HepG2 (cell line): ENCODE results near the gene PHKG1. TPM values are rescaled to one million over a fixed set of nuclear protein-coding genes. Genes with fewer than 3 reads are reported as not detected.

Experiments used
- BRCA1 ChIP-seq: sonication (generic); formaldehyde crosslinking; IDR thresholded peaks from 2 replicates; pipeline ENCODE4 v1.4.0; 2020; ENCODE audit warnings: missing genetic modification reagents
- CBX2 ChIP-seq, 2 experiments: fragments of 200-600 bp in 1 of 2; sonication (generic); formaldehyde crosslinking in 1 of 2; IDR thresholded peaks; 2 replicates each; pipeline versions ENCODE4 v1.7.0 to v1.8.1; 2018 to 2022; ENCODE audit warnings: low read depth in 2 of 2, low read length in 1 of 2, mild to moderate bottlenecking in 1 of 2, missing genetic modification reagents in 1 of 2
- POGZ ChIP-seq: sonication (generic); formaldehyde crosslinking; IDR thresholded peaks from 2 replicates; pipeline ENCODE4 v1.4.0; 2020; ENCODE audit warnings: mild to moderate bottlenecking, missing genetic modification reagents
- SIN3A ChIP-seq: IDR thresholded peaks from 2 replicates; pipeline ENCODE4 v1.6.1; 2011; ENCODE audit warnings: low read depth, mild to moderate bottlenecking, control low read depth, low read length, borderline replicate concordance
- YY1 ChIP-seq: IDR thresholded peaks from 2 replicates; pipeline ENCODE4 v1.6.1; 2011; ENCODE audit warnings: low read length, low read depth, moderate library complexity, mild to moderate bottlenecking; ENCODE audit not compliant: insufficient read depth, insufficient replicate concordance
- polyA plus RNA-seq, 8 experiments: library from polyadenylated mRNA; depleted of rRNA in 3 of 8; stranded (reverse) in 7 of 8; unstranded in 1 of 8; fragments of >200 nt; fragmentation: Illumina TruSeq in 4 of 8; extraction: Trizol in 4 of 8; gene quantifications; 2 replicates each; pipeline versions ENCODE4 v1.2.1 to v1.2.3, GENCODE V29; 2011 to 2016; ENCODE audit warnings: low read depth in 4 of 8, missing spikeins in 1 of 8, mixed read lengths in 1 of 8; ENCODE audit not compliant: insufficient read depth in 1 of 8
- total RNA-seq, 5 experiments: library from RNA; depleted of rRNA; stranded (reverse); fragments of >200 nt; fragmentation: Illumina TruSeq; extraction: Trizol; gene quantifications; 2 replicates each; pipeline ENCODE4 v1.2.3, GENCODE V29; 2016; ENCODE audit warnings: low read depth in 1 of 5
- TF ChIP-seq, protein P1 (sequence below), 2 experiments: fragments of 450-650 bp in 1 of 2; sonication (generic) in 1 of 2; formaldehyde crosslinking in 1 of 2; IDR thresholded peaks; 2 replicates each; pipeline versions ENCODE4 v1.6.1 to v1.8.0; 2016 to 2022; ENCODE audit warnings: antibody characterized with exemption in 1 of 2, mild to moderate bottlenecking in 1 of 2, missing genetic modification reagents in 1 of 2
- TF ChIP-seq, protein P2 (sequence below): sonication (generic); formaldehyde crosslinking; IDR thresholded peaks from 2 replicates; pipeline ENCODE4 v1.5.0; 2020; ENCODE audit warnings: mild to moderate bottlenecking, missing genetic modification reagents
- TF ChIP-seq, protein P3 (sequence below): IDR thresholded peaks from 2 replicates; pipeline ENCODE4 v1.6.1; 2016
- TF ChIP-seq, protein P4 (sequence below): sonication (generic); formaldehyde crosslinking; conservative IDR thresholded peaks from 2 replicates; pipeline ENCODE4 v1.8.0; 2022; ENCODE audit warnings: mild to moderate bottlenecking, moderate library complexity, missing genetic modification reagents

The PHKG1 gene
- total and polyA plus RNA-seq, 2 of the 13 experiments (the other 11 are each of a cell fraction or from before 2014, with no cell fraction given), result 0.44 to 0.71 TPM

DNA sequence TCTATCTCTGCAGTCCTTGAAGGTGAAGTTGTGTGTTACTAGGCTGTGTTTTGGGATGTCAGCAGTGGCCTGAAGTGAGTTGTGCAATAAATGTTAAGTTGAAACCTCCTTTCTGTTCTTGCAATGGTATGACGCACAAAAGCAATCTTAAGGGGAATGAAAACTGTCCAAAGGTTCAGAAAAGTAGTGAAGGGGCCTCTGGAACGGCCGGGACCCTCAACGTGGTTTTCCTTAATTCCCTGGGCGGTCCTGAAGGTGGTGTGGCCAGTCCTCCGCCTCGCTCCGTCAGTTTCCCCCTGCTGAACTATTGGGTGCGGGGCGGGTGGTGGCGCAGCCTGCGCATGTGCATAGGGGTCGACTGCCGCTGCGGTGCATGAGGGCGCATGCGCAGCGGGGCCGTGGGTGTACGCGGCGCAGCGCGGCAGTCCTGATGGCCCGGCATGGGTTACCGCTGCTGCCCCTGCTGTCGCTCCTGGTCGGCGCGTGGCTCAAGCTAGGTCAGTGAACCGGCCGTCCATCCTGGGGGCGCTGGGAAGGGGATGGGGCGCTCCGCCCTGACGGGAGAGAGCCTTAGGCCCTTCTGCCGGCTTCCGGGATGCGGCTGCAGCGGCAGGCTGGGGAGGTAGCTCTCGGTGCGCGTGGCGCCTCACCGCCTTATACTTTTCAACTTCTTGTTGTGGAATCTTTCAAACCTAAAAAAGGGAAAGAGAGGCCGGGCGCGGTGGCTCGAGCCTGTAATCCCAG lies 28.7 kb downstream of the PHKG1 start, which contains the start of gene SUMF2 (continued):
- TF ChIP-seq, protein P1, sequence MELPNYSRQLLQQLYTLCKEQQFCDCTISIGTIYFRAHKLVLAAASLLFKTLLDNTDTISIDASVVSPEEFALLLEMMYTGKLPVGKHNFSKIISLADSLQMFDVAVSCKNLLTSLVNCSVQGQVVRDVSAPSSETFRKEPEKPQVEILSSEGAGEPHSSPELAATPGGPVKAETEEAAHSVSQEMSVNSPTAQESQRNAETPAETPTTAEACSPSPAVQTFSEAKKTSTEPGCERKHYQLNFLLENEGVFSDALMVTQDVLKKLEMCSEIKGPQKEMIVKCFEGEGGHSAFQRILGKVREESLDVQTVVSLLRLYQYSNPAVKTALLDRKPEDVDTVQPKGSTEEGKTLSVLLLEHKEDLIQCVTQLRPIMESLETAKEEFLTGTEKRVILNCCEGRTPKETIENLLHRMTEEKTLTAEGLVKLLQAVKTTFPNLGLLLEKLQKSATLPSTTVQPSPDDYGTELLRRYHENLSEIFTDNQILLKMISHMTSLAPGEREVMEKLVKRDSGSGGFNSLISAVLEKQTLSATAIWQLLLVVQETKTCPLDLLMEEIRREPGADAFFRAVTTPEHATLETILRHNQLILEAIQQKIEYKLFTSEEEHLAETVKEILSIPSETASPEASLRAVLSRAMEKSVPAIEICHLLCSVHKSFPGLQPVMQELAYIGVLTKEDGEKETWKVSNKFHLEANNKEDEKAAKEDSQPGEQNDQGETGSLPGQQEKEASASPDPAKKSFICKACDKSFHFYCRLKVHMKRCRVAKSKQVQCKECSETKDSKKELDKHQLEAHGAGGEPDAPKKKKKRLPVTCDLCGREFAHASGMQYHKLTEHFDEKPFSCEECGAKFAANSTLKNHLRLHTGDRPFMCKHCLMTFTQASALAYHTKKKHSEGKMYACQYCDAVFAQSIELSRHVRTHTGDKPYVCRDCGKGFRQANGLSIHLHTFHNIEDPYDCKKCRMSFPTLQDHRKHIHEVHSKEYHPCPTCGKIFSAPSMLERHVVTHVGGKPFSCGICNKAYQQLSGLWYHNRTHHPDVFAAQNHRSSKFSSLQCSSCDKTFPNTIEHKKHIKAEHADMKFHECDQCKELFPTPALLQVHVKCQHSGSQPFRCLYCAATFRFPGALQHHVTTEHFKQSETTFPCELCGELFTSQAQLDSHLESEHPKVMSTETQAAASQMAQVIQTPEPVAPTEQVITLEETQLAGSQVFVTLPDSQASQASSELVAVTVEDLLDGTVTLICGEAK (IDR thresholded peaks at IDR 0.05), result no peak
- TF ChIP-seq, protein P1 (CRISPR knock-in tag; IDR thresholded peaks at IDR 0.05), result no peak; the same call in 1 of the 2 replicates
- TF ChIP-seq YY1 (peak; percentile 63), POGZ (peak; percentile 92), BRCA1 (CRISPR knock-in tag) (peak; percentile 88; the same call in 1 of the 2 replicates), SIN3A (peak; percentile 77; the same call in 1 of the 2 replicates), CBX2 (IDR thresholded peaks at IDR 0.05; ENCODE audit: low read depth, low read length) (no peak), CBX2 (CRISPR knock-in tag; IDR thresholded peaks at IDR 0.05; ENCODE audit: low read depth) (0 out of 2 replicates have a peak, but pooled peaks have one; percentile 69)
- TF ChIP-seq, protein P2, sequence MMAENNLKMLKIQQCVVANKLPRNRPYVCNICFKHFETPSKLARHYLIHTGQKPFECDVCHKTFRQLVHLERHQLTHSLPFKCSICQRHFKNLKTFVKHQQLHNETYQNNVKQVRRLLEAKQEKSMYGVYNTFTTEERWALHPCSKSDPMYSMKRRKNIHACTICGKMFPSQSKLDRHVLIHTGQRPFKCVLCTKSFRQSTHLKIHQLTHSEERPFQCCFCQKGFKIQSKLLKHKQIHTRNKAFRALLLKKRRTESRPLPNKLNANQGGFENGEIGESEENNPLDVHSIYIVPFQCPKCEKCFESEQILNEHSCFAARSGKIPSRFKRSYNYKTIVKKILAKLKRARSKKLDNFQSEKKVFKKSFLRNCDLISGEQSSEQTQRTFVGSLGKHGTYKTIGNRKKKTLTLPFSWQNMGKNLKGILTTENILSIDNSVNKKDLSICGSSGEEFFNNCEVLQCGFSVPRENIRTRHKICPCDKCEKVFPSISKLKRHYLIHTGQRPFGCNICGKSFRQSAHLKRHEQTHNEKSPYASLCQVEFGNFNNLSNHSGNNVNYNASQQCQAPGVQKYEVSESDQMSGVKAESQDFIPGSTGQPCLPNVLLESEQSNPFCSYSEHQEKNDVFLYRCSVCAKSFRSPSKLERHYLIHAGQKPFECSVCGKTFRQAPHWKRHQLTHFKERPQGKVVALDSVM (CRISPR knock-in tag), result no peak
- TF ChIP-seq, protein P3, sequence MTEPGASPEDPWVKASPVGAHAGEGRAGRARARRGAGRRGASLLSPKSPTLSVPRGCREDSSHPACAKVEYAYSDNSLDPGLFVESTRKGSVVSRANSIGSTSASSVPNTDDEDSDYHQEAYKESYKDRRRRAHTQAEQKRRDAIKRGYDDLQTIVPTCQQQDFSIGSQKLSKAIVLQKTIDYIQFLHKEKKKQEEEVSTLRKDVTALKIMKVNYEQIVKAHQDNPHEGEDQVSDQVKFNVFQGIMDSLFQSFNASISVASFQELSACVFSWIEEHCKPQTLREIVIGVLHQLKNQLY (CRISPR knock-in tag), result no peak; the same call in 1 of the 2 replicates
- TF ChIP-seq, protein P4, sequence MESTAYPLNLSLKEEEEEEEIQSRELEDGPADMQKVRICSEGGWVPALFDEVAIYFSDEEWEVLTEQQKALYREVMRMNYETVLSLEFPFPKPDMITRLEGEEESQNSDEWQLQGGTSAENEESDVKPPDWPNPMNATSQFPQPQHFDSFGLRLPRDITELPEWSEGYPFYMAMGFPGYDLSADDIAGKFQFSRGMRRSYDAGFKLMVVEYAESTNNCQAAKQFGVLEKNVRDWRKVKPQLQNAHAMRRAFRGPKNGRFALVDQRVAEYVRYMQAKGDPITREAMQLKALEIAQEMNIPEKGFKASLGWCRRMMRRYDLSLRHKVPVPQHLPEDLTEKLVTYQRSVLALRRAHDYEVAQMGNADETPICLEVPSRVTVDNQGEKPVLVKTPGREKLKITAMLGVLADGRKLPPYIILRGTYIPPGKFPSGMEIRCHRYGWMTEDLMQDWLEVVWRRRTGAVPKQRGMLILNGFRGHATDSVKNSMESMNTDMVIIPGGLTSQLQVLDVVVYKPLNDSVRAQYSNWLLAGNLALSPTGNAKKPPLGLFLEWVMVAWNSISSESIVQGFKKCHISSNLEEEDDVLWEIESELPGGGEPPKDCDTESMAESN (CRISPR knock-in tag), result peak; percentile 92
